Pancreas (tissue), 10 donors: ENCODE measurements around the gene SYNGR3. TPM values are rescaled to one million over a fixed set of nuclear protein-coding genes. Genes with fewer than 3 reads are reported as not detected.

Experiments used
- ATAC-seq, 4 donors: fragments of 200-7000 bp; cut with Tn5 transposase; one replicate each; pipeline versions ENCODE4 v1.8.0 to v1.9.1; 2020; ENCODE audit warnings: mild to moderate bottlenecking in 4 of 4, moderate library complexity in 4 of 4
- DNase-seq, 6 donors: peaks; one replicate each; pipeline ENCODE4 v3.0.0-alpha.2; 2020
- FAIRE-seq: peaks from 2 replicates; lab custom pipeline; 2012; peaks lifted over from hg19 to GRCh38; lab: Jason Lieb, UNC
- H3K27ac ChIP-seq, 4 donors: fragments of 200-600 bp; sonication (generic); 1 replicate in 3 of 4; 2 replicates in 1 of 4; pipeline versions ENCODE4 v1.5.0 to v1.8.0; 2020
- H3K27me3 ChIP-seq, 4 donors: fragments of 200-600 bp; one replicate each; pipeline ENCODE4 v1.8.0; 2021
- H3K36me3 ChIP-seq, 3 donors: fragments of 200-600 bp; sonication (generic) in 1 of 3; one replicate each; pipeline versions ENCODE4 v1.5.0 to v1.8.0; 2020 to 2021
- H3K4me1 ChIP-seq, 3 donors: fragments of 200-600 bp; one replicate each; pipeline ENCODE4 v1.8.0; 2021
- H3K4me3 ChIP-seq, 4 donors: fragments of 200-600 bp; sonication (generic) in 2 of 4; one replicate each; pipeline versions ENCODE4 v1.5.0 to v1.8.0; 2020 to 2021
- H3K9me3 ChIP-seq, 4 donors: fragments of 200-600 bp; one replicate each; pipeline ENCODE4 v1.8.0; 2021
- WGBS, 2 donors: extraction: QIAGEN DNeasy Blood & Tissue Kit; methylation state at CpG; one replicate each; pipeline ENCODE4 v1.1.7; 2013; 5-methylcytosine and 5-hydroxymethylcytosine counted together
- intact Hi-C, 3 donors: fragments of 100-400 bp; cut with DNase I; formaldehyde crosslinking; loops; one replicate each; pipeline versions ENCODE4 v1.11.1 to v1.14.2; 2022
- polyA plus RNA-seq, 2 donors: library from polyadenylated mRNA; stranded (reverse); fragments of 200-250 nt; gene quantifications; one replicate each; pipeline ENCODE4 v1.2.3, GENCODE V29; 2013
- total RNA-seq, 6 donors: library from RNA; stranded (reverse); fragmentation: NEBNext Ultra II Directional in 4 of 6; extraction: Animal tissue kit (Norgen Biotek cat#: 25700) in 4 of 6; gene quantifications; one replicate each; pipeline versions ENCODE4 v1.2.1 to v1.2.4, GENCODE V29; 2021 to 2023
- TF ChIP-seq, protein P1 (sequence below), 4 donors: fragments of 200-600 bp; sonication (generic) in 3 of 4; IDR thresholded peaks; one replicate each; pipeline versions ENCODE4 v1.5.0 to v1.8.0; 2021; ENCODE audit warnings: antibody characterized with exemption in 4 of 4
- donor health status: healthy with polysubstance abuse.
- donor health status: DM: no; HTN: no; CAD: no; lungs with moderate emphysema.
- donor health status: DM: no; HTN: no; CAD: no.
- donor health status: control.
- donor health status: control.
- donor health status: Bipolar disorder and iron deficiency.
- donor health status: DM: yes; HTN: yes; CAD: no.
- donor health status: DM: no; HTN: no; CAD: no.
- donor health status: DM: no; HTN: no; CAD: no.
- donor health status: DM: yes; HTN: yes; CAD: no.

Gene SYNGR3
- total and polyA plus RNA-seq, 8 donors, result 0.19 to 3.1 (median 0.61) TPM

DNA sequence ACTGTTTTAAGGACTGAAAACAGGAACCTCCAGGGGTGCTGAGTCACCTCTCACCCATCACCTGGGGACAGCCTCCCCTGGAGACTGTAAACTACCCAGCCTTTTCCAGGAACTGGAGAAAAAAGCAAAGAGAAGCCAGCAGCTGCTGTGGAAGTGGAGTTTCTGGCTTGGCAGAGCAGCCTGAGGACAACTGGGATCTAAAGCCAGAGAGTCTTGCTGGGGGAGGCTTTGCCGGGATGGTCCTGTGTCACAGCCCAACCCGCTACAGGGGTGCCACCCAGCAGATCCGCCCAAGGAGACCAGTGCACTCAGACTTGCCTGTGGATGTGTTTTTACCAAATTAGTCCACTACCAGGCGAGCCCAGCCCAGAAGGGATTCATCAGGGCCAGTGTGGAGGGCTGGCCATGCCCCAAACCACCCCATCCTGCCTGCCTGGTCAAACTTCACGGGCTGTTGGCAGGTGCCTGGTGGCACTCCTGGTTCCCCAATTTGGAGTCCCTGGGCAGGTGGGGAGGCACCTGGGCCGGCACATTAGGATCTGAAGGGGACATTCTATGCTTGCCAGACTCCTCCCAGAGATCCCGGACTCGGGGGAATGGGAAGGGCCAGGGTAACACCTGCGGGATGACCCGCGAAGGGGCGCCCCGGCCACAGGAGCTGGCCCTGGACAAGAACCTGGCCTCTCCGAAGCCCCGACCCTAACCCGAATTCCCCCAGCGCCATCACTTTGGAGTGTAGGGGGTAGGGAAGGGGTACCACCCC is 47.5 kb upstream of the SYNGR3 start:
- no peak for FAIRE-seq
- Histone ChIP-seq H3K4me1 (peaks cover 0 to 25% (median 18%) of the 10 kb centered on the region in 3 donors), H3K27ac (peak overlapping the region; percentile 76 to 90 (median 86)), H3K27me3 (no peaks in the 10 kb centered on the region), H3K4me3 (peak overlapping the region; percentile 59 to 79 (median 70)), H3K36me3 (peaks cover 0 to 22% (median 7%) of the 10 kb centered on the region in 3 donors), H3K9me3 (no peaks in the 10 kb centered on the region)
- intact Hi-C loops, result no loop called here
- TF ChIP-seq, protein P1, sequence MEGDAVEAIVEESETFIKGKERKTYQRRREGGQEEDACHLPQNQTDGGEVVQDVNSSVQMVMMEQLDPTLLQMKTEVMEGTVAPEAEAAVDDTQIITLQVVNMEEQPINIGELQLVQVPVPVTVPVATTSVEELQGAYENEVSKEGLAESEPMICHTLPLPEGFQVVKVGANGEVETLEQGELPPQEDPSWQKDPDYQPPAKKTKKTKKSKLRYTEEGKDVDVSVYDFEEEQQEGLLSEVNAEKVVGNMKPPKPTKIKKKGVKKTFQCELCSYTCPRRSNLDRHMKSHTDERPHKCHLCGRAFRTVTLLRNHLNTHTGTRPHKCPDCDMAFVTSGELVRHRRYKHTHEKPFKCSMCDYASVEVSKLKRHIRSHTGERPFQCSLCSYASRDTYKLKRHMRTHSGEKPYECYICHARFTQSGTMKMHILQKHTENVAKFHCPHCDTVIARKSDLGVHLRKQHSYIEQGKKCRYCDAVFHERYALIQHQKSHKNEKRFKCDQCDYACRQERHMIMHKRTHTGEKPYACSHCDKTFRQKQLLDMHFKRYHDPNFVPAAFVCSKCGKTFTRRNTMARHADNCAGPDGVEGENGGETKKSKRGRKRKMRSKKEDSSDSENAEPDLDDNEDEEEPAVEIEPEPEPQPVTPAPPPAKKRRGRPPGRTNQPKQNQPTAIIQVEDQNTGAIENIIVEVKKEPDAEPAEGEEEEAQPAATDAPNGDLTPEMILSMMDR (IDR thresholded peaks at IDR 0.05), result no peak
- DNase-seq, result peak in 5 of 6 donors; percentile 66 to 84 (median 72)
- ATAC-seq, result peak; percentile 8 to 33 (median 22)
- 12% methylated on average over 17 of the region's 17 CpGs for WGBS, 2 donors

DNA sequence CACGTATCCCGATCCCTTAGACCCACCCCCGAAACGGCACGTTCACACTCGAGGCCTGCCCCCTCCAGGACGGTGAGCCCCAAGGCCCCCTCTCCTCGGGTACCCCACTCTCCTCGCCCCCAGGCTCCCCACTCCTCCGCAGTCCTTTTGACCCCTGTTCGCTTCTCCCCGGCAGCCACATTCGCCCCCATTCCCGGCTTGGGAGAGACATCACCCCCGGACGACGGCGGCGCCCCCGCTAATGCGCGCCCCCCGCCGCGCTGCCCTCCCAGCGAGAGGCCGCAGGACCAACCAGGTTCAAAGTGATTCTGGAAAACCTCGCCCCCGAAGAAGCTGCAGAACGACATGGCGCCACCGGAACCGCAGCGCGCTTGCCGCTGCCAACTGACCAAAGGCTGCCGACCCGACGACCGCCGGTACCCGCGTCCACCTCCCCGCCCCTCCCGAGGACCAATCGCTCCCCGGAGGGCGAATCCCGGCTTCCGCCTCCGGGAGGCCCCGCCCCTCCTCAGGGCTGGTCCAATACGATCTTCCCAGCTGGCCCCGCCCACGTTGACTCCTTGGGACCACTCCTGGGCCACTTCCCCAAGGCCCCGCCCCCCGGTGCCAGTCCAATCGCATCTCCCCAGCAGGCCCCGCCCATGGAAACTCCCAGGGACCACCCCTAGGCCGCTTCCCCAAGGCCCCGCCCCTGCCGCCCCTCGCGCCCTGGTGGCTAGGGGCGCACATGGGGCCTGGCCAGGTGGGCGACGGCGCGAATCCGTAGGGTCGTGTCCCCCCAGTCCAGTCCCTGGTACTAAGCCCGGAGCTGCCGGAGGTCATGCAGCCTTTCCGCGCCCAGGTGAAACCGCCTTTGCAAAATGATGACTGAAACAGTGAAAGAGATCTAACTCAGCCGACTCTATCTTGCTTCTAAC is 46.7 kb upstream of the SYNGR3 start, which contains the start of gene MSRB1:
Gene MSRB1, minus strand, starts transcription at position 390 of the 917 bp plus-strand sequence. Its CDS starts 43 bp downstream, at position 347.
- peak within 1 kb of the TSS; percentile 59 to 79 (median 70) for H3K4me3 ChIP-seq
- H3K9me3 ChIP-seq, result no peaks in the 10 kb centered on the region
- intact Hi-C loops, result no loop called here
- TF ChIP-seq, protein P1 (IDR thresholded peaks at IDR 0.05), result no peak
- H3K36me3 ChIP-seq, result peaks cover 0 to 14% (median 7%) of the 10 kb centered on the region in 3 donors
- 1% methylated on average over 73 to 77 of the region's 77 CpGs for WGBS, 2 donors
- no peaks in the 10 kb centered on the region for H3K27me3 ChIP-seq
- peaks cover 0 to 24% (median 18%) of the 10 kb centered on the region in 3 donors for H3K4me1 ChIP-seq
- FAIRE-seq (peak; percentile 89), DNase-seq (peak; percentile 99 to 100 (median 100)), ATAC-seq (peak; percentile 75 to 86 (median 77))
- peak within 1 kb of the TSS; percentile 76 to 90 (median 86) for H3K27ac ChIP-seq

DNA sequence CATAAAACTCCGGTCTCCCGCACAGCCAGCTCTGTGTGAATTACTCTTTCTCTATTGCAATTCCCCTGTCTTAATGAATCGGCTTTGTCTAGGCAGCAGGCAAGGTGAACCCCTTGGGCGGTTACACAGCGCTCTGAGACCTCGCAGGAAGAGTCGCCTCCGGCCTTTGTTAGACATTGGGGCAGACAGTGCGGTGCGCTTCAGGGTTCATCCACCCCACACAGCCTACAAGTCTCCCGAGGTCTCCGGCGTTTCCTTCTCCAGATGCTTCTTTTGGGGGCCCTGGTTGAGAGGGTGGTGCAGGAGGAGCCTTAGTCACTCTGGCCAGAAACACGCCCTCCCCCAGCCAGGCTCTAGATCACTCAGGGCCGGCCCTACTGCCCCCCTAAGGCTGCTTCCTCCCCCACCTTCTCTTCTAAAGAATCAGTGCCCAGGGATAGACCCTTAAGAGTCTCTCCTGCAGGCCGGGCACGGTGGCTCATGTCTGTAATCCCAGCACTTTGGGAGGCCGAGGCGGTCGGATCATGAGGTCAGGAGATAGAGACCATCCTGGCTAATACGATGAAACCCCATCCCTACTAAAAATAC is 45.1 kb upstream of the SYNGR3 start:
- TF ChIP-seq, protein P1 (IDR thresholded peaks at IDR 0.05), result no peak
- Histone ChIP-seq H3K27me3 (no peaks in the 10 kb centered on the region), H3K27ac (no peak overlapping the region), H3K4me3 (no peak overlapping the region), H3K9me3 (no peaks in the 10 kb centered on the region), H3K36me3 (no peaks in the 10 kb centered on the region), H3K4me1 (peaks cover 0 to 8% (median 5%) of the 10 kb centered on the region in 3 donors)
- no peak for ATAC-seq
- no peak for FAIRE-seq
- peak in 2 of 6 donors; percentile 28 to 50 for DNase-seq
- WGBS, 2 donors, result 92 to 93% methylated on average over 21 of the region's 21 CpGs
- intact Hi-C loops, result no loop called here

DNA sequence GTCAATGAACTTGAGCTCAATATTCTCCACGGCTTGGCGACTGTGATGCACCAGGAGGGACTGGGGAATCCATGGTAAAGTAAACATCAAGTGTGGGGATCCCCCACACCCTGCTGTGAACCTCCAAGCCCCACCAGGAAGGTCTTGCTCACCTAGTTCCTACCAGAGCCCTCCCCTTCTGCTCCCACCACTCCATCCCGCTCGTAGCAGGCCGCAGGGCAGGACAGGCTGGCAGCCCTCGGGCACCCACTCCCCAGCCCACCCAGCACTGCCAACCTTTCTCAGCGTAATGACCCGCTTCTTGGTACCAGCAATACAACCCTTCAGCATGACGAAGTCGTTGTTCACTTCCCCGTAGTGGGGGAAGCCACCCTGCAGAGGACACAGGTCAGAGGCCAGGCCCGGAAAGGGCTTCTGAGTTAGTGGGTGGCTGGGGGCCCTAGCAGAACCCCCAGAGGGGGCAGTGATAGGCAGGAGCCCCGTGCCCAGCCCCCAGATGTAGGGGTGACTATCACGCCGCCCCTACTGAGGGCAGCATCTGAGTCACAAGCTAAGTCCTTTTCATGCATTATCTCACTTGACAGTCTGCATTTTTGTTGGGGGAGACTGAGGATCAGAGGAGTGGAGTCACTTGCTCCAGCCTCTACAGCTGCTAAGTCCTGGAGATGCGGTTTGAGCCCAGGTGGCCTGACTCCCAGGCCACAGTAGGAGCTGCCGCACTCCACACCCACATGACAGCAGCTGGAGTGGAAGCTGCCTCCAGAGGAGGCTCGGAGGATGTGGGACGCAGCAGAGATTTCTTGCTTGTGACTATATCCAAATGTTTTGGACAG is 44.0 kb upstream of the SYNGR3 start:
- intact Hi-C loops, result no loop called here
- FAIRE-seq (no peak), DNase-seq (peak in 1 of 6 donors; percentile 17), ATAC-seq (no peak)
- H3K36me3 ChIP-seq, result no peaks in the 10 kb centered on the region
- WGBS, 2 donors, result 79 to 85% methylated on average over 19 of the region's 19 CpGs
- H3K4me1 ChIP-seq, result no peaks in the 10 kb centered on the region
- H3K27me3 ChIP-seq, result no peaks in the 10 kb centered on the region
- no peaks in the 10 kb centered on the region for H3K9me3 ChIP-seq
- TF ChIP-seq, protein P1 (IDR thresholded peaks at IDR 0.05), result no peak
- H3K27ac ChIP-seq, result no peak overlapping the region
- no peak overlapping the region for H3K4me3 ChIP-seq
